Neural crest cell (in vitro differentiated cells): ENCODE measurements around the gene FAM81A. TPM values are rescaled to one million over a fixed set of nuclear protein-coding genes. Genes with fewer than 3 reads are reported as not detected.
A peak's percentile ranks its signal among the peaks of the same experiment; 100 is the strongest.

ENCODE experiments used
- DNase-seq: peaks from one replicate; pipeline ENCODE4 v3.0.0; 2021; ENCODE audit warnings: low read depth, mixed read lengths, low spot score
- H3K27ac Mint-ChIP-seq: one replicate; pipeline ENCODE4 v1.8.0; 2021; ENCODE audit warnings: mild to moderate bottlenecking, mixed read lengths; ENCODE audit not compliant: unreplicated experiment
- H3K27me3 Mint-ChIP-seq: 2 replicates; pipeline ENCODE4 v1.8.0; 2021; ENCODE audit warnings: low read depth, mild to moderate bottlenecking, mixed read lengths
- H3K36me3 Mint-ChIP-seq: 2 replicates; pipeline ENCODE4 v1.8.0; 2021; ENCODE audit warnings: low read depth, mild to moderate bottlenecking, mixed read lengths
- H3K4me1 Mint-ChIP-seq: 2 replicates; pipeline ENCODE4 v1.8.0; 2021; ENCODE audit warnings: mixed read lengths
- H3K4me3 Mint-ChIP-seq: one replicate; pipeline ENCODE4 v1.8.0; 2021; ENCODE audit warnings: mild to moderate bottlenecking, mixed read lengths
- H3K9me3 Mint-ChIP-seq: 2 replicates; pipeline ENCODE4 v1.8.0; 2021; ENCODE audit warnings: mixed read lengths
- CTCF ChIP-seq: fragments of 200-600 bp; sonication (generic); conservative IDR thresholded peaks from 2 replicates; pipeline ENCODE4 v1.5.0; 2021; ENCODE audit warnings: antibody characterized with exemption, mild to moderate bottlenecking
- total RNA-seq: library from RNA; stranded (reverse); gene quantifications from 2 replicates; pipeline ENCODE4 v1.2.1, GENCODE V29; 2021

The FAM81A gene
- total RNA-seq, 1 donor from 2014 or later = 4.2 TPM

DNA sequence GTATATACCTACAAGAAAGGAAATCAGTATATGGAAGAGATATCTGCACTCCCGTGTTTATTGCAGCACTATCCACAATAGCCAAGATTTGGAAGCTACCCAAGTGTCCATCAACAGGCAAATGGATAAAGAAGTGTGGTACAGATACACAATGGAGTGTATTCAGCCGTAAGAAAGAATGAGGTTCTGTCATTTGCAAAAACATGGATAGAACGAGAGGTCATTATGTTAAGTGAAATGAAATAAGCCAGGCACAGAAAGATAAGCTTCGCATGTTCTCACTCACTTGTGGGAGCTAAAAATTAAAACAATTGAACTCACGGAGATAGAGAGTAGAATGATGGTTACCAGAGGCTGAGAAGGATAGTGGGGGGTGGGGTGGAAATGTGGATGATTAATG lies 53.1 kb downstream of the FAM81A start:
- no peak overlapping the region for H3K27ac Mint-ChIP-seq
- peaks cover 2% of the 10 kb centered on the region for H3K27me3 Mint-ChIP-seq
- peaks cover 6% of the 10 kb centered on the region for H3K36me3 Mint-ChIP-seq
- TF ChIP-seq CTCF = no peak
- peaks cover 10% of the 10 kb centered on the region for H3K9me3 Mint-ChIP-seq
- no peak overlapping the region for H3K4me3 Mint-ChIP-seq
- peaks cover 5% of the 10 kb centered on the region for H3K4me1 Mint-ChIP-seq
- no peak for DNase-seq

DNA sequence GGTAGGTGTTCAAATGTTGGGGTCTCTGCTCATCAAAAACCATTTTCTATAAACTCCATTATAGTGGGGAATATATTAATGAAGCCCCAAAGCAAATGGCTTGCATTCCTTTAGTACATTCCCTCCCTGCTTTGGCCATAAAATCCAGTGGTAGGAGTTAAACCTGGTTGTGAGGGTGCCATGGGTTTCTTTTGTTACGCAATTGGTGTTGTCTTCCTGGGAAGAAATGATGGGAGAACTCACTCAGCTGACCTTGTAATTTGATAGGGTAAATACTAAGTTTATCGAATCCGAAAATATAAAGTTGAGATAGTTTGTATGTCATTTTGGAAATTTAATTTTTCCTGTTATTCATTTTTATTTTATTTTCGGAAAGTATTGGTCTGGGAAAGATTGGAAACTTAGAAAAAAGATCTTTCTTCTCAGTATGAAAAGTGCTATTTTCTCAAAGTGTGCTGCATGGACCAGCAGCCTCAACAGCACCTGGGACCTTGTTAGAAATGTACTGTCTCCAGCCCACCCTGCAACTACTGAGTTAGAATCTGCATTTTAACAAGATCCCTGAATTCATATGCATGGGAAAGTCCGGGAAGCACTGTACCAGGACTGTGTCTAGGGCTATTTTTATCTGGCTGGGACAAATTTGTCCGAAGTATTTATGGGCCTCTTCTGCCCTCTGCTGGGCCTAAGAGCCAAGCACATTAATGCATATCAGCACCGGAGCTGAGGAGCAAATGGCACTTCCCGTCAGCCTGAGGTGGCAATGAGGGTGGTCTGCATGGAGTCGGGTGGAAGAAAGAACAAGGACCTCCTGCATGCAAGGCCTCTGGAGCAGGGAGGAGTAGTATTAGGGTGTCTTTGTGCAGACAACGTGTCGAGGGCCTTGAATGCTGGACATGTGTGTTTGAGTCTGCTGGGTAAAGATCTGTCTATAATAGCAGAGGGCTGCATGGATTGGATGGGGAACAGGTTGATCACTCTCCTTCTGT lies 54.7 kb downstream of the FAM81A start:
- peaks cover 2% of the 10 kb centered on the region for H3K36me3 Mint-ChIP-seq
- H3K4me3 Mint-ChIP-seq = no peak overlapping the region
- peaks cover 5% of the 10 kb centered on the region for H3K4me1 Mint-ChIP-seq
- peak; percentile 50 for DNase-seq
- H3K9me3 Mint-ChIP-seq = peaks cover 6% of the 10 kb centered on the region
- H3K27ac Mint-ChIP-seq = no peak overlapping the region
- peaks cover 2% of the 10 kb centered on the region for H3K27me3 Mint-ChIP-seq
- peak; percentile 95 for TF ChIP-seq CTCF

DNA sequence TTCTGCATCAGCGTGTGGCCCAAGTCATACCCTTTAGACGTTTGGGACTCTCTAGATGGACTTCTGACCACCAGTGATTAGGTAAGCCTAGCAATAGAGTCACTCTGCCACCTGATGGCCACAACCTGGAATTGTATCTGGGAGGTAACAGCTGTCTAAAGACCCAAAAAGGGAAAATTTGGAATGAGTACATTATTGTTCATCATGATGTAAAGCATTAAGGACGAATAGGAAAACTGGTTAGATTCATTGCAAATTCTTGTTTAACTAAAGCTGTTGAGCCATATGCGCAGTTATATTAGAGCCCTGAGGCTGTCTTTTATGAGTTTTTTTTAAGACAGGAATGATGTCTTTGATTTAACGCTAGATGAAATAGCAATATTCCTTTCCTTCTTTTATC lies 63.6 kb downstream of the FAM81A start:
- H3K9me3 Mint-ChIP-seq = no peaks in the 10 kb centered on the region
- DNase-seq = peak; percentile 48
- H3K4me3 Mint-ChIP-seq = no peak overlapping the region
- TF ChIP-seq CTCF = peak; percentile 79
- peaks cover 2% of the 10 kb centered on the region for H3K27me3 Mint-ChIP-seq
- no peaks in the 10 kb centered on the region for H3K36me3 Mint-ChIP-seq
- H3K27ac Mint-ChIP-seq = no peak overlapping the region
- H3K4me1 Mint-ChIP-seq = no peaks in the 10 kb centered on the region

DNA sequence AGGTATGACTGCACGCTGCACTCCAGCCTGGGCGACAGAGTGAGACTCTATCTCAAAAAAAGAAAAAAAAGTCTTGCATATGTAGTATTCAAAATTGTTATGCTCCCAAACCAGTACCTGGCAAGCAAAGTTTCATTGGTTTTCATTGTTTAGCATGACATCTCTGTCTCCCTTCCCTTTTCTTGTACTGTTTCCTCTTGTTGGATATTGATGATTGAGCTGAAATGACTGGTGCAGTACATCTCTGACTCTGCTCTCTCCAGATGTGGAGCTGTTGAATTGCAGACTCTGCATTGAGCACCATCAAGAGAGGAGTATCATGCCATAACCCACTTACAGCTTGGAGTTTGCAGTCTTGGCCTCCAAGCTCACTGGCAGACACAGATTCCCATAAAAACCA lies 77.2 kb downstream of the FAM81A start:
- Mint-ChIP-seq H3K9me3 (no peaks in the 10 kb centered on the region), H3K27ac (no peak overlapping the region), H3K36me3 (no peaks in the 10 kb centered on the region), H3K4me3 (no peak overlapping the region), H3K4me1 (no peaks in the 10 kb centered on the region), H3K27me3 (no peaks in the 10 kb centered on the region)
- no peak for DNase-seq
- TF ChIP-seq CTCF = no peak

GRCh38 chr15:59516655-59517461 lies 78.9 kb downstream of the FAM81A start:
- Mint-ChIP-seq H3K4me3 (no peak overlapping the region), H3K9me3 (no peaks in the 10 kb centered on the region), H3K36me3 (no peaks in the 10 kb centered on the region), H3K27ac (no peak overlapping the region), H3K27me3 (no peaks in the 10 kb centered on the region), H3K4me1 (no peaks in the 10 kb centered on the region)
- TF ChIP-seq CTCF = no peak
- no peak for DNase-seq
